Measurements from ENCODE around the gene RNH1. TPM values are rescaled to one million over a fixed set of nuclear protein-coding genes. Genes with fewer than 3 reads are reported as not detected.

RNH1 gene
- total RNA-seq, 1 donor from 2014 or later, result 237 TPM

DNA sequence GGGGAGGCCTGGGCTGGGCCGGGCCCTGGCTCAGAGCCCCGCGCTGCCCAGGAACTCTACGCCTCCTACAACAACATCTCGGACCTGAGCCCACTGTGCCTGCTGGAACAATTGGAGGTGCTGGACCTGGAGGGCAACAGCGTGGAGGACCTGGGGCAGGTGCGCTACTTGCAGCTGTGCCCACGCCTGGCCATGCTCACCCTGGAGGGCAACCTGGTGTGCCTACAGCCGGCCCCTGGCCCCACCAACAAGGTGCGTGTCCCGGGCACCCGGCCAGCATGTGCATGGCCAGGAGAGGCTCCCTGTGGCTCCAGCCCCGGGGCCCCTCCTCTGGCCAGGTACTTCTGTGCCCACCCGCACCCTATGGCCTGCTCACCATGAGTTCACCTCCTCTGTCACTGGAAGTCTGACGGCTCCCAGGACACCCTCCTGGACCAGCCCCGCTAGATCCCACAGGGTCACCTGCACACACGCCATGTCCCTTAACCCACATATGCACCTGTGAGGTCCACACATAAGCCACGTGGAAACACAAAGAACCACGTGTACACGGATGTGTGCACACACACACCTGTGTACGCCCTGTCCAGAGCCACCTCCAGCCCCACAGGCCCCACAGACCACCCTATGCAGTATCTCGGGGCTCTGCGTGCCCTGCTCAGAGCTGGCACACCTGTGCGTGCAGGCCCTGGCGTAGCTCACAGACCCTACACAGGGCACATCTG, 43.1 kb upstream of the RNH1 start:
- Histone ChIP-seq H3K27me3 (ENCODE audit: low read depth) (peaks cover 28% of the 10 kb centered on the region), H3K9me3 (no peaks in the 10 kb centered on the region), H3K4me1 (peaks cover 9% of the 10 kb centered on the region), H3K4me3 (no peak overlapping the region), H3K36me3 (no peaks in the 10 kb centered on the region), H3K27ac (no peak overlapping the region)
- ATAC-seq, result no peak
- TF ChIP-seq, protein P1, sequence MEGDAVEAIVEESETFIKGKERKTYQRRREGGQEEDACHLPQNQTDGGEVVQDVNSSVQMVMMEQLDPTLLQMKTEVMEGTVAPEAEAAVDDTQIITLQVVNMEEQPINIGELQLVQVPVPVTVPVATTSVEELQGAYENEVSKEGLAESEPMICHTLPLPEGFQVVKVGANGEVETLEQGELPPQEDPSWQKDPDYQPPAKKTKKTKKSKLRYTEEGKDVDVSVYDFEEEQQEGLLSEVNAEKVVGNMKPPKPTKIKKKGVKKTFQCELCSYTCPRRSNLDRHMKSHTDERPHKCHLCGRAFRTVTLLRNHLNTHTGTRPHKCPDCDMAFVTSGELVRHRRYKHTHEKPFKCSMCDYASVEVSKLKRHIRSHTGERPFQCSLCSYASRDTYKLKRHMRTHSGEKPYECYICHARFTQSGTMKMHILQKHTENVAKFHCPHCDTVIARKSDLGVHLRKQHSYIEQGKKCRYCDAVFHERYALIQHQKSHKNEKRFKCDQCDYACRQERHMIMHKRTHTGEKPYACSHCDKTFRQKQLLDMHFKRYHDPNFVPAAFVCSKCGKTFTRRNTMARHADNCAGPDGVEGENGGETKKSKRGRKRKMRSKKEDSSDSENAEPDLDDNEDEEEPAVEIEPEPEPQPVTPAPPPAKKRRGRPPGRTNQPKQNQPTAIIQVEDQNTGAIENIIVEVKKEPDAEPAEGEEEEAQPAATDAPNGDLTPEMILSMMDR (IDR thresholded peaks at IDR 0.05), result no peak
- intact Hi-C loops (cut with DNase I), result no loop called here
- DNase-seq, result no peak

DNA sequence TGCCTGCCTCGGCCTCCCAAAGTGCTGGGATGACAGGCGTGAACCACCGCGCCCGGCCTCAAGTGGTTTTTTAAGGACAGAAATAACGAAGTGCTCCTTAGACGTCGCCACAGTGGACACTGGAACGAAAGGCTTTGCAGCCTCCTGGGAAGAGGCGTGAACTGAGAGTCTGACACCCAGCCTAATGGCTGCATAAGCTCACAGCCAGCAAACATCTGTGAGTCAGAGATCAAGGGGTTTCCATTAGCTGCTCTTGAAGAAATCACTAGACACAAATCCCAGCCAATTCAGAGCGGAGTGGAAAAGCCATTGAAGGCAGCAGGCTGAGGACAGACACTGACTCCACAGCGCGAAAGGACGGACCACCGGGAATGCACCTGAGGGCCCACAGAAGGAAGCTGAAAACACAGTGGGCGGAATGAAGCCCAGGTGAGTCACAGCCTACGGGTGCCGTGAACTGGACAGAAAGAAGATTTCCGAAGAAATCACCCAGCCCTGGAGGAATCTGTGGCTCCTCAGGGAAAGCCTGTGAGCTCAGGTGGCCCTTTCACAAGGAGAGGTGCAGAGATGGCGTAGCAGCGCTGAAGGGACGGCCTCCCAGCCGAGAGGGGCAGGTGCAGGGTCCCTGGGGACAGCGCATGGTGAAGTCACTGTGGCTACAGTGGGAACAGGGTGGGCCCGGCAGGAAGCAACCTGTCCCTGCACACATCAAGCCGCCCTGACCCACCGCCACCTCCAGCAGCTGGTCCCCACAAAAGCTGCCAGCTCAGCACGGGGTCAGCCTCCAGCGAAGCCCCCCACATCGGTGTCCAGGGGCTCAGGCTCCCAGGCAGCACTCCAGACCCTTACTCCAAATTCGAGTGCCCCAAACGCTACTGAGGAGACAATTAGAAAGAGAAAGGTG, 41.9 kb upstream of the RNH1 start:
- no peaks in the 10 kb centered on the region for H3K36me3 ChIP-seq
- no peak for ATAC-seq
- TF ChIP-seq, protein P1 (IDR thresholded peaks at IDR 0.05), result no peak
- DNase-seq, result no peak
- H3K27me3 ChIP-seq (ENCODE audit: low read depth), result peaks cover 18% of the 10 kb centered on the region
- H3K9me3 ChIP-seq, result no peaks in the 10 kb centered on the region
- intact Hi-C loops (cut with DNase I), result no loop called here
- no peak overlapping the region for H3K4me3 ChIP-seq
- no peak overlapping the region for H3K27ac ChIP-seq
- no peaks in the 10 kb centered on the region for H3K4me1 ChIP-seq

DNA sequence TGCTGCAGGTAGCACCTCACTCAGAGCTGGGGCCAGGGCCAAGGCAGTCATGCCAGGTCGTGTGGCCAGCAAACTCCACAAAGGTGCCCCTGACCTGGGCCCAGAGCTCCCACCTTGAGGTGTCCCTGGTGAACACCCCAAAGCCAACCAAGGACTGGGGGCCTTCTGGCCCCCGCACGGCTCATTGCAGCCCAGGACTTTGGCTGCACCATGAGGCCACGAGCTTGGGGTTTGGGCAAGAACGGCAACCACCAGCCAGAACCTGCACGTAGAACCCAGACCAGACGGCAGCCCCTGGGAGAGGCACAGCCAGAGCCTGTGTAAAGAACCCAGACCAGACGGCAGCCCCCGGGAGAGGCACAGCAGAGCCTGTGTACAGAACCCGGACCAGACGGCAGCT, 38.1 kb upstream of the RNH1 start:
- H3K27me3 ChIP-seq (ENCODE audit: low read depth), result no peaks in the 10 kb centered on the region
- no peaks in the 10 kb centered on the region for H3K4me1 ChIP-seq
- no peaks in the 10 kb centered on the region for H3K36me3 ChIP-seq
- no peak overlapping the region for H3K4me3 ChIP-seq
- no peak overlapping the region for H3K27ac ChIP-seq
- DNase-seq (no peak), ATAC-seq (no peak)
- TF ChIP-seq, protein P1 (IDR thresholded peaks at IDR 0.05), result no peak
- H3K9me3 ChIP-seq, result no peaks in the 10 kb centered on the region
- intact Hi-C loops (cut with DNase I), result no loop called here

DNA sequence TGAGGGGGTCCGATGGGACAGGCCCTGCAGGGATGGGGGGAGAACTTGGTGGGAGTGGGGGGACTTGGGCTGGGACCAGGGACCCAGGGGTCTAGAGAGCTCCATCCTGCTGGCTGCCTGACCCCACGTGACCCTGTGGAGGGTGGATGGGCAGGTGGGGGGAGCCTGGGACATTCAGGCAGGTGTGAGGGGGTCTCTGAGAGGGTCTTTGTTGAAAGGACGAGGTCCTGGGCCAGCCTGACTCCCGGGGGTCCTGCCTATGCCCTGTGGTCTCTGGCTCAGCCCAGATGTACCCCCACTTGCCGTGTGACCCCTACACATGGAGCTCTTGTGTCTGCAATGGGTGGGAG, 37.8 kb upstream of the RNH1 start:
- Histone ChIP-seq H3K4me3 (no peak overlapping the region), H3K36me3 (no peaks in the 10 kb centered on the region), H3K27me3 (ENCODE audit: low read depth) (no peaks in the 10 kb centered on the region), H3K27ac (no peak overlapping the region), H3K4me1 (no peaks in the 10 kb centered on the region), H3K9me3 (no peaks in the 10 kb centered on the region)
- TF ChIP-seq, protein P1 (IDR thresholded peaks at IDR 0.05), result no peak
- ATAC-seq (peak in 1 of 2 donors; percentile 2), DNase-seq (no peak)
- intact Hi-C loops (cut with DNase I), result no loop called here

DNA sequence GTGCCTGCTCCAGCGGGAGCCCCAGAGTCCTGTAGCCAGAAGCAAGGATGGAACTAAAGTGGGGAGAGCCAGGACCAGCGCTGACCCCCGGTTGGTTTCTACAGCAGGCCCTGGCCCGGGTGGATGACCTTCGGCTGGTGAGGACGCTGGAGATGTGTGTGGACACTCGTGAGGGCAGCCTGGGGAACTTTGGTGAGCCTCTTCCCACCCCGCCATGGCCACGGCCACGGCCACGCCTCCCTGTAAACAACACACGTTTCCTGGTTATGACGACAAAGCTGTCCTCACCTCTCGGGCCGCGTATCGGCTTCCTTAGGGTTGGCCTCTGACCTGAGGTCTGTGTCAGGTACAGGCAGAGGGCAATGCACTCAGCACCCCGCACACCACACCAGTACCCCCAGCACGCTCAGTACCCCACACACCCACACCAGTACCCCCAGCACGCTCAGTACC, 34.4 kb upstream of the RNH1 start:
- Histone ChIP-seq H3K9me3 (no peaks in the 10 kb centered on the region), H3K27ac (no peak overlapping the region), H3K4me1 (peaks cover 16% of the 10 kb centered on the region), H3K36me3 (no peaks in the 10 kb centered on the region), H3K4me3 (no peak overlapping the region), H3K27me3 (ENCODE audit: low read depth) (peaks cover 4% of the 10 kb centered on the region)
- intact Hi-C loops (cut with DNase I), result no loop called here
- ATAC-seq, result no peak
- TF ChIP-seq, protein P1 (IDR thresholded peaks at IDR 0.05), result no peak
- DNase-seq, result peak; percentile 40

Measured in lower lobe of right lung (tissue), 2 donors.